Thyroid gland (tissue), 4 donors: ENCODE measurements around the gene CCBE1.

Experiments
- CTCF ChIP-seq, 6 experiments: fragments of 200-600 bp in 3 of 6; fragments of 450-650 bp in 3 of 6; sonication (generic) in 3 of 6; IDR thresholded peaks; one replicate each; pipeline ENCODE4 v1.5.1; 2016 to 2019; ENCODE audit warnings: antibody characterized with exemption in 6 of 6, mild to moderate bottlenecking in 2 of 6, inconsistent platforms in 1 of 6, moderate library complexity in 1 of 6
- POLR2A ChIP-seq, 2 donors: fragments of 450-650 bp; IDR thresholded peaks; one replicate each; pipeline ENCODE4 v1.6.1; 2017; ENCODE audit warnings: antibody characterized with exemption in 2 of 2, mild to moderate bottlenecking in 2 of 2, moderate library complexity in 1 of 2

GRCh38 chr18:59576541-59577385, 120.5 kb downstream of the CCBE1 start:
- TF ChIP-seq POLR2A (IDR thresholded peaks at IDR 0.05) (no peak), CTCF (IDR thresholded peaks at IDR 0.05) (no peak)
